GM21717 (cell line): Measurements from ENCODE around the gene GABBR1.

Experiments
- ATAC-seq: cut with Tn5 transposase; IDR thresholded peaks from one replicate; pipeline ENCODE4 v1.9.1; 2021; ENCODE audit warnings: mild to moderate bottlenecking, moderate library complexity; ENCODE audit not compliant: unreplicated experiment

The GABBR1 gene

DNA sequence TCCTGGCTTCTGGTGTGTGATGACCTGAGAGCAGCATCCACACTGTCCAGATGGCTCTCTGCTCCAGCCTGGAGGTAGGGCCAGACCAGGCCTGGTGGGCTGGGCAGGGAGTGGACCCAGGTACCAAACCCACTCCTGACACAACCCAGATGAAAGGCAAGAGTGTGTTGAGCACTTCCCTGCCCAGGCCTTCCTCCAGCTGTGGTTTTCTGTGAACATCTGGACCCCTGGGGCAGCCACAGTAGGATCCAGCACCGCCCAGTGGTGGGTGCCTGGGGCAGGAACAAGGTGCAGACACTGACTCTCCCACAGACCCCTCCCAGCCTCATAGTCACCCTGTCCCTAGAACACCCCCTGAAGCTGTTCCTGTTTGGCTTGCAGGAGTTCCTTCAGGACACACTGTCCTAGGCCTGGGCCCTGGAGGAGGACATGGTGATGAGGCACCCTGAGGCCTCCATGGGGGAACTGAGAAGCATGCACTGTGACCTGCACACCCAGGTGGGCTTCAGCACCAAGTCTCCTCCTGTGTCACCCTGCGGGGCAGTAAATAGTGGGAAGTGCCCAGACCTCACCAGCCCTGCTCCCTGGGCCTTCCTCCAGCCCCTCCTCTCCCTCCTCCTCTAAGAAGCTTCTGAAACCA lies 102.2 kb downstream of the GABBR1 start:
- no peak for ATAC-seq

DNA sequence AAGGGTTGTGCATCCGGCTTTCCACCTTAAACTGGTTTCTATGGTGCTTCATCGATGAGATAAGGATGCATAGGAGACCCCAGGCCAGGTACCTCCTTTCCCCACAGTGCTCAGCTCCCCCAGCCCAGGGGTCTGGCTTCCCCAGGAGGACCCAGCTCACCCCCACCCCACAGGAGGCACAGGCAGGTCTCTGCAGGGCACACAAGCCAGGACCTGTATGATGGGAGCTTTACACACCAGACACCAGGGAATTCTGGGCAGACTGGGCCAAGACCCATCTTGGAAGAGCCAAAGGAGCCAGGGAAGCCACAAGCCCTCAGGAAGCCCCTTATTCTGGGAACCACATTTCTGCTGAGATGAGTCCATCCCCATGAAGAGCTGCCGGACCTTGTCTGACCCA lies 103.0 kb downstream of the GABBR1 start:
- ATAC-seq = no peak

DNA sequence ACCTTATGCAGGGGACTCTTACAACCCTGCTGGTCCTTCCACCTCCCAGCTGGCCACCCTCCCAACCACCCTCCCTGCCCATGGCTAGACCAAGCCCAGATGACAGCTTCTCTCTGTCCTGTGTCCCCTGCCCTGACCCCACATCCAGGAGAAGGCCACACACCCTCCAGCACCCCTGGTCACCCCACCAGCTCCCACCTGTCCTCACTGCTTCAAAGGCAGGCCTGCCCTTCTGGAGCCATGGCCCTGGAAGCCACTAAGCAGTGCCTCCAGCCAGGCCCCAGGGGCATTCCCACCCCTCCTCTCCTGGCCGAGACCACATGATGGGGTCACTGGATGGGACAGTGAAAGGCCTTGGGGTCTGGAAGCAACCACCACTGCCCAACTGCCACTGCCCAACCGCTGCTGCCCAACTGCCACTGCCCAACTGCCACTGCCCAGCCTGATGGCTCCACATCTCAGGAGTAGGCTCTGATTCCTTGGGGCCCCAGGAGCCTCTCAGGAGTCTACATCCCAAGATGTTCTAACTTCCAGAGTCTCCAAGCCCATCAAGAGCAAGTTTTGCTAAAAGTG lies 103.9 kb downstream of the GABBR1 start:
- ATAC-seq = no peak

DNA sequence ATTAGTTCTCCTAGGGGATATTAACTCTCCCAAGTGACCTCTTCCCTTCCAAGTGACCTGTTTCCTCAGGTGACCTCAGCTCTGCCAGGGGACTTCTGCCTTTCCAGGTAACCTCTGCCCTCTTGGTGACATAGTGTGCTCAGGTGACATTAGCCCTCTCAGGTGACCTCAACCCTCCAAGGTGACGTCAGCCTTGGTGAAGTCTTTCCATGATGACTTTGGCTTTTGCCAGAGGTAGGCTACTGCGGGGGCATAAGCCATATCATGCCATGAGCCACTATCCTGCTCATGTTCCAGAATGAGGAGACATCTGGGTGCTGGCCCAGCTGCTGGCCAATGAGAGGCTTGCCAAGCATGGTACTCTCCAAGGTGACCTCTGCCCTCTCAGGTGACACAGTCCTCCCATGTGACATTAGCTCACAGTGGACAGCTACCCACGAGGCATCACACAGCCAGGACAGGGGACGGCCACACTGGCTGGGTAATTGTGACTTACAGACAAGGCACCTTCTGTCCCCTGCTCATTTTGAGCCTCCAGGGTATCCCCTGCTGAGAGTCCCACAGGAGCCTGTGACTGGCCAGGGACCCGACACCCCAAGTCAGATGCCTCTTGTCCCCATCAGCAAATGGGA lies 104.6 kb downstream of the GABBR1 start:
- no peak for ATAC-seq

DNA sequence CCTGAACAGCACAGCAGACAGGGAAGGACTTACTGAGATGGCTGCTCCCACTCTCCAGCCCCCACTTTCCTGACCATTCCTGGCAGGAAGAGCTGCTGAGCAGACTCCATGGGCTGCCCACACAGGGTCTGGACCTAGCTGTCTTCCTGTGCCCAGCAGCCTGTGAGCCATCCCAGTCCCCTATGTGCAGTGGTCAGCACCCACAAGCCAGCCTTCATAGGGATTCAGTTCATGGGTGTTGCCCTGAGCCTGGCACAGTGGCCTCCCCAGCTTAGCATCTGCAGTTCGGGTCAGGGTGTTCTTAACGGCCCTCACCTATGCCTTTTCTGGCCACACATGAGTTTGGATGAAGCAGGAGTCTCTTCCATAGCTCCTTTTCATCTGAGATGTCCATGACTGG lies 105.4 kb downstream of the GABBR1 start:
- ATAC-seq = no peak

DNA sequence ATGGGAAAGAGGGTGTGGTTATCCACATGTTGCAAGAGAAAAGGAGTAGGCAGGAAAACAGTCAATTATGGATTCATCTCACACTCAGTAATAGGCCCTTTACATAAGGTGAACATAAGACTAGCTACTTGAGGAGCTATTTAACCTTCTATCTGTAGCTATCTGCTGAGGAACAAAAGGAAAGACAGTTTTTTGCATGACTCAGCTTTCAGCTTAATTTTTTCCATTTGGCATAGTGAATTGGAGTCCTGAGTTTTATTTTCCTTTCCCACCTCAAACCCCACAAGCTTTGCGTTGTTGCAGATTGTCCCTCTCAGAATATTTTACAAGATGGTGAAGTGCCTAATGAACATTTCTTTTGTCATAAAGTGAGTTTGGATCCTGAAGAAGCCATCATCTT lies 105.9 kb downstream of the GABBR1 start:
- no peak for ATAC-seq

DNA sequence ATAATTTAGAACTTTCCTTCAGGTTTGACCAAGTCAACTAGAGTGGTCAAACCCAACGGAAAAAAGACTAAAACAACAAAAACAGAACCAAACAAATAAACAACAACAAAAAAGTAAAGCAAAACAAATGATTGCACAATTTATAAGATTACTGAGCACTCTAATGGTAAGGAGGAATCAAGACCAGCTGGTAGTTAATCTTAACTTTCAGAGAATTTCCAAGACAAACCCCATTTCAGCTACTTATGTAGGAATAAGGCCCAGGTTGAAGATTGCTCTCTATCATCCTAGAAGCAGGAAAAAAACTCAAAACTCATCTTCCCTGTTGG lies 107.7 kb downstream of the GABBR1 start:
- no peak for ATAC-seq

DNA sequence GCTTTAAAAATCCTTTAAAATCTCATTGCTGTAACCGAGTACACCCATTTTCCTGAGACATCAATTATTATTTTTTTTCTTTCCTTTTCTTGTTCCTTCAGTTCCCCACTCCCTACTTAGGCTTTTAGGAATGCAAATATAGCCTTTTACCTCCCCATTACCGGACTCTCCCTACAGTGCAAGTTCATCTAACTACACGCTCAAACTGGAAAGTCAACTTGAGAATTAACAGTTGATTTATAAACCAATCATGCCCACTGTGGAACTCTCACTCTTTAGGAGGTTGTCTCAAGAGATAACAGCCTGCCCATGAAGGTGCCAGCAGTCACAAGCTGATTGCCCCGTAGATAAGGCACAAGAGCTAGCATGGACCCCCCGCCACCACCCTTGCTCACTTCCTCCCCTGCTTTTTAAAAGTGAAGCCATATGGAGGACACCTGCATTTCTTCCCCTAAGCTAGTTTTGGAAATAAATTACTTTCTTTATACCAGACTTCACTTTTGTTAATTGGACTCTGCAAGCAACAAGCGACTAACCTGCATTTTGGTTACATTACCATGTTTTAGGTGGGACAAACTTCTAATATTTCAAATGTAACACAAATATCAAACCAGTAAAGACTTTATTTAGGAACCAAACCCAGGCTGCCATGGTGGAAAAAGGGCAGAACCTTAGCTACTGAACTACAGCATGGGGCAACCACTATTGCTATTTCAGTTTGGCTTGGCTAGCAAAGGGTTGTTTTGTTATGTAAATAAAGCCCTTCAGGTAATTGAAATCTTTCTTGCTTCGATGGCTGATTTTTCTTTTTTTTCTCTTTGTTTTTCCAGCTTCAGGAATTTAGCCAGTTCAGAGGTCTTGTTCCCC lies 108.3 kb downstream of the GABBR1 start:
- no peak for ATAC-seq

DNA sequence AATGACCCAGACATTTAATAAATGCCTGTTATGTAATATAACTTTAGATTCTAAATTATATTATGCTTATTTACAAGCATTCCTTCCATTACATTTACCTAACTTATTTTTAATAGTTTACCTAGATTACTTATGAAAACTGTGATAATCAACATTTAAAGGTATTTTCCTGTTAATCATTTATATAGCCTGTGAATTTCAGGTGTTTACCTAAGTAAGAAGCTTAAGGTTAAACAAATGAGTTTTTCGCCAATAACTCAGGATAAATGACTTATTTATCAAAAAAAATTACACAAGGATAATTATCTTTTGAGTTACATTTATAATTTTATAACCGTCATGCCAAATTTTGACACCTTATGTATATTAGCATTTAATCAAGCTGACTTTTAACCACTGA lies 108.9 kb downstream of the GABBR1 start:
- no peak for ATAC-seq

DNA sequence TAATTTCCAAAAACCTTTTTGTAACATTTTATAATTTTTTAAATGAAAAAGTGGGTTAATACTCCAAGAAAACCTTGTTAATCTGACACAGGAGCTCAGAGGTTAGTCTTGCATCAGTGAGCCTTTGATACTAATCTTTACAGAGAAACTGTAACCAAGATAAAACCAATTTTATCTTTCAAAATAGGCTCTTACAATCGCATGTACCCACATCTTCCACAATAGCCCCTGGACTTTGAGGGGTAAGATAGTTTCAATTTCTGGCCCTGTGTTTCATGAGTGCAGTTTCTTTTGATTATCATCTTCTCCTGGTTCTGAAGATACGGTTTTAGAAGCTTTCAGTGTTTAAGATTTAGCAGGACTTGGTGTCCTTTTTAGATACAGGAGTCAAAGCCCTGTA lies 110.8 kb downstream of the GABBR1 start:
- no peak for ATAC-seq

DNA sequence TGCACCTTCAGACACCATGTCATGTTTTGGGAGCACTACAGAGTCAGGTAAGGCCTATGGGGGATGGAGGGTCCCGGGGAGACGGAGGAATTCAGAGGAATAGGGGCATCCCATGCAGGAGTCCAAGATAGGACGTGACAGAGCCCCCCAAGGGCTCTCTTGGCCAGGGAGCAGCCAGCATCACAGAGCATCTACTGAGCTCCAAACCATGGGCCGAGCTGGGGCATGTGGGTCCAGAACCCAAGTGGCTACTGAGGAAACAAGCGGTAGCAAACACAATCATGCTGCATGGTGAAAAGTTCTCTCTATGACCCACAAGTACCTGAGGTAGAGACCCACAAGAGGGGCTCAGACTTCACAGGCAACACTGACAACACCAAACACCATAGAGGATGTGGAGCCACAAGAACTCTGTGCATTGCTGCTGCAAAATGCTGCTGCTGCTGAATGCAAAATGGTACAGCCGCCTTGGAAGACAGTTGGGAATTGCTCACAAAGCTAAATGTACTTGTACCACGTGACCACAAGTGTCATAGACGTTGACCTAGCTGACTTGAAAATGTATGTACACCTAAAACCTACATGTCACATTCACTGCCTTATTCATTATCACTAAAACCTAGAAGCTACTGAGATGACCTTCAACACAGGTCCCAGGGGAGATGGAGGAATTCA lies 111.8 kb downstream of the GABBR1 start:
- no peak for ATAC-seq

DNA sequence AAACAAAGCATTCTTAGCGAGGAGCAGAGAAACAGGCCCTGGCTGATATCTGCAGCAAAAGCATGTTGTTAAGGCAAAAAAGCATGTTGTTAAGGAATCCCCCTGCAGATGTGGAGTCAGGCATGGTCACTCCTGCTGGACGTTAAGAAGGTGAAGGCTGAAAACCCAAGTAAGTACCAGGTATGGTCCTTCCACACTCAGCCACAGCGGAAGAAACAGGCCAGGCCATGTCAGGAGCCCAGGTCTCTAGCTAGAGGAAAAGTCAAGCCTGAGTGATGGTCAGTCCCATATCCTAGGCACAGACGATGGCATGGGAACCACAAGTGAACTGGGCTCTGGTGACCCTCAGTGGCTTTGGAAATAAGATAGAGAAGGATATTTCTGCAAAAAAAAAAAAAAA lies 112.8 kb downstream of the GABBR1 start:
- no peak for ATAC-seq

DNA sequence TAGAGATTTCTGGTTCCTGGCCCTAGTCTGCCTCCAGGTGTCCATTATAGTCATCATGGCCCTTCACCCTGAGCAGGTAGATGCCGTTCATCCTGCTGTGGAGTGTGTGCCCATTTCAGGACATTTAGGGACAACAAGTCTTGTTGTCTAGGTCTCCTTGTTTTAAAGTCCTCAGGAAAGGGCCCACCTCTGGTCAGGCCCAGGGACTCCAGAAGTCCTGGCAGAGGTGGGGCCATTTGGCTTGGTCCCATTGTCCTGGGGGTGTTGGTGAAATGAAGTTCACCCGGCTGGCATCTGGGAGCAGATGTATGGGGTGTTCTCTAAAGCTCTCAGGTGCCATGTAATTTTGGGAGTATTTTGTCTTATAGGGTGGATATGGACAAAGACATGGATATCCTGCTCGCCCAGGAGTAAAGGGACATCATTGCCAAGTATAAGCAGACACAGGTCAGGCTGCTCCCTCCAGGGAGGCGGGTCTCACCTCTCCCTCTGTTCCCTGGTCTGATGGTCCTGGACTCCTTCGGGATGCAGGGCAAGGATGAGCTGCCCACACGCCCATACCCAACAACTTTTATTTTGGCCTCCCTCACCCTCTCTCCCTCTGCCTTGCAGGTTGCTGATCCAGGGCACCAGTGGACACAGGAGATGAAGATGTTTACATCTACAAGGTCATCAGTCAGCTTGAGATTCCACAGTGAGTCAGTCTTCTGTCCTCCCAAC lies 113.5 kb downstream of the GABBR1 start:
- ATAC-seq = no peak

DNA sequence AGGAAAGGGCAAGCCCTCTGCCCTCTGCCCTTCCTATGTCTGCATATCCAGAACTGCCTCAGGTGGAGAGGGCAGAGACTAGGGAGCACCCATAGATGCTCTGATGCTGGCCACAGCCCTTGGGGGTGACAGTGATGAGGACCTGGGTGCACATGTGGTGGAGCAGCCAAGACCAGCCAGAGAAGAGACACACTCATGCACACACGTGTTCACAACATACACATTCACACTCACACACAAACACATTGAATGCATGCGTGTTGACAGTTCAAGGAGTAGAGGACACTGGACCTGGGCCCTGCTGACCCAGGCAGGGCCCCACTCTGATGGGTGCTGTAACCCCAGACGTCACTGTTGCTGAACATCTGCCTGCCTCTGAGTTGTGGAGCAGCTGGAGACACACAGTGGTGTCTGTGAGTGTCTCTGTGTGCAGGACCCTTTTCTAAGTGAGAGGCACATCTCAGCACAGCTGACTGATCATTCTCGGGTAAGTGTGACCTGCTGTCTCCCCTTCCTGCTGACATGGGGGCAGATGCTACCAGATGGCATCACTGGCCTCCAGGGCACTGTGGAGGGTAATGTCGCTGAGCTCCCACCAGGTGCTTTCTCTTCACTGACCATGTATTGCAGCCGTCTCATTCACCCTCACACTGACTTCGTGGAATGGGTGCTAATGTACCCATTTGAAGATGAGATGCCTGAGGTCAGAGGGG lies 115.1 kb downstream of the GABBR1 start:
- no peak for ATAC-seq

DNA sequence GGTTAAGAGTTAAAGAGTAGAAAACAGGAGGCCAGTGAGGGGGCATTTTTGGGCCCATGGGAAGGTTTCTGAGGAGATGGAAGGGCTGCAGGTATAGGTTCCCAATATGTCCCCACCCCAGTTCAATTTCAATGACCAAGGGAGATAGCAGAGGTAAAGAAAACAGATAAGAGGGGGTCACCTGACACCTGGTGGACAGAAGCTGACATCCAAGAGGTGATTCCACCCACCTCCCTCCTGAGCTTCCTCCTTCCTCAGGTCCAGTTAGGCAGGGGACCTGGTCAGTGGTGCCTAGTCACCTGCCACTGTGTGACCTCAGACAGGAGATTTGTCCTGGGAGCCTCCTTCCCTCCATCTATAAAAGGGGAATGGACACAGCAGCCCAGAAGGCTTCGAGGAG lies 115.7 kb downstream of the GABBR1 start:
- ATAC-seq = no peak

DNA sequence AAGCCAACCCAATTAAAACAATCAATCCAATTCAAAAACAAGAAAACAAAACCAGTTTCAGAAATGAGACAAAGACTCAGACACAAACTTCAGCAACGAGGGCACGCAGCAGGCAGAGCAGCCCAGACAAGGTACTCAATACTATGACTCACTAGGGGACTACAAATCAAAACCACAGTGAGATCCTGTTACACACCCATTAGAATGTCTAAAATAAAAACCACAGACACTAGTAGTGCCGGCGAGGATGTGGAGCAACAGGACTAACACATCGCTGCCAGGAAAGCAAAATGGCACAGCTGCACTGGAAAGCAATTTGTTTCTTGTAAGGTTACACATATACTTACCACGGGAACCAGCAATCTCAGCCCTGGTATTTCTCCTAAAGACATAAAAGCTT lies 116.9 kb downstream of the GABBR1 start:
- ATAC-seq = no peak

DNA sequence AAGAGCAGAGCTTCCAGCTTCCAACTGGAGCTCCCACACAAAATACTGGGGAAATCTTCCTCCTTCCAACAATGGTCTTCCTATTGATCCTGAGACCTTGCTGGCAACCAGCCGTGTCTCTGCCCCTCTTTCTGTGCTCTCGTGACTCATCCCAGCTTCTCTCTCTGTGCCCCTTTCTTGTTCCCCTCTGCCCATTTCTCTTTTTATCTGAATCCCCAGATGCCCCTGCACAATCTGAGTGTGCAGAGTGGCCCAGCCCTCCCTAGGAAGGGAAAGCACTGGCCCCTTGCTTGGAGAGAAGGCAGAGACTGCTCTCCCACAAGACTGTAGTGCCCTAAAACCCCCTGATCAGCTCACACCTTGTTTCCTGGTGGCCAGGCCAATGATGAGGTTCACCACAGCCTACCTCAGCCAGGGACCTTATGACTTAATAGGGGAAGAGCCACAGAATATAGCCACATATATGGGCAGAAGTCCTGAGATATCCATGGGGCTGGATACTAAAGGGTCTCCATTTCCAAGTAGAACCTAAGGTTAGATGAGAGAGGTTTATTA lies 122.2 kb downstream of the GABBR1 start:
- no peak for ATAC-seq

DNA sequence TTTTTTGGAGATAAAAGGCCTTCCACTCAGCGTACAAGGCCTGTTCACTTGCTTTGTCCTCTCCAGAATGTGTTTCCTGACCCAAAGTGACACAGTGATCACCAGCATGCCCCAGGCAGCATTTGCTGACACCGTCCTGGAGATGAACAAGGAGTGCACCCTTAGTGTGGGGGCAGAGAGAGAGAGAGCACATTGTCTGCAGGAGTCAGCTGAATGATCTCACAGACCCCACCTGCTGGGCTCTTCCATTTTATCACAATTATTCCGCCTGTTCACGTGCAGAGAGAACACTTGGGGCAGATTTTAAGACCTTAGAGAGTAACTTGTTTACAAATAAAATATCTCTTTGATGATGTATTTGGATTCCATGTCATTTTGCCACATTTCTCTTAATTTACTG lies 122.8 kb downstream of the GABBR1 start:
- no peak for ATAC-seq
